Caco-2 (cell line): ENCODE measurements around the gene GCNA. TPM values are rescaled to one million over a fixed set of nuclear protein-coding genes. Genes with fewer than 3 reads are reported as not detected.

Experiments
- BruUV-seq: library from RNA; stranded (reverse); fragments of 400-500 nt; replicated peaks from 2 replicates; lab custom pipeline; 2021; lab: Mats Ljungman, UMichigan
- CTCF ChIA-PET: fragments of 300-600 bp; sonication (Branson Sonifier 250); formaldehyde crosslinking; loops from one replicate; lab custom pipeline; 2022; ENCODE audit warnings: antibody characterized with exemption; lab: Charles Lee
- POLR2A ChIA-PET: fragments of 300-600 bp; sonication (Branson Sonifier 250); formaldehyde crosslinking; loops from one replicate; lab custom pipeline; 2022; ENCODE audit warnings: antibody characterized with exemption; lab: Charles Lee
- DNase-seq, 2 experiments: peaks; one replicate each; pipeline versions ENCODE4 v3.0.0 to v3.0.0-alpha.2; 2020 to 2022
- H3K27me3 ChIP-seq: replicated peaks from 2 replicates; pipeline ENCODE4 v1.6.0; 2011; ENCODE audit warnings: low read length; ENCODE audit not compliant: control insufficient read depth, insufficient read depth
- H3K36me3 ChIP-seq: 2 replicates; pipeline ENCODE4 v1.5.1; 2011; ENCODE audit warnings: low read length; ENCODE audit not compliant: control insufficient read depth, insufficient read depth
- H3K4me1 ChIP-seq: fragments of 250-450 bp; sonication (Bioruptor Pico); 2 replicates; pipeline ENCODE4 v1.5.1; 2020; ENCODE audit warnings: mild to moderate bottlenecking
- H3K4me3 ChIP-seq: 2 replicates; pipeline ENCODE4 v1.5.1; 2011; ENCODE audit warnings: low read depth, mild to moderate bottlenecking, control low read depth, low read length
- H3K9me3 ChIP-seq: fragments of 250-450 bp; sonication (Bioruptor Pico); 2 replicates; pipeline ENCODE4 v1.5.1; 2020; ENCODE audit warnings: mild to moderate bottlenecking, moderate library complexity
- H3K27ac Mint-ChIP-seq: one replicate; pipeline ENCODE4 v1.8.0; 2022; ENCODE audit warnings: mixed read lengths; ENCODE audit not compliant: unreplicated experiment
- H3K27me3 Mint-ChIP-seq: one replicate; pipeline ENCODE4 v1.8.0; 2022; ENCODE audit warnings: mixed read lengths; ENCODE audit not compliant: insufficient read depth, unreplicated experiment
- H3K36me3 Mint-ChIP-seq: one replicate; pipeline ENCODE4 v1.8.0; 2022; ENCODE audit warnings: mild to moderate bottlenecking, mixed read lengths; ENCODE audit not compliant: insufficient read depth, unreplicated experiment
- H3K4me1 Mint-ChIP-seq: one replicate; pipeline ENCODE4 v1.8.0; 2022; ENCODE audit warnings: low read depth, mixed read lengths; ENCODE audit not compliant: unreplicated experiment
- H3K4me3 Mint-ChIP-seq: one replicate; pipeline ENCODE4 v1.8.0; 2022; ENCODE audit warnings: mild to moderate bottlenecking, moderate library complexity, mixed read lengths; ENCODE audit not compliant: unreplicated experiment
- H3K9me3 Mint-ChIP-seq: one replicate; pipeline ENCODE4 v1.8.0; 2022; ENCODE audit warnings: mixed read lengths; ENCODE audit not compliant: unreplicated experiment
- CTCF ChIP-seq, 2 experiments: fragments of 200-600 bp in 1 of 2; IDR thresholded peaks; 1 replicate in 1 of 2; 2 replicates in 1 of 2; pipeline versions ENCODE4 v1.5.1 to v1.8.0; 2011 to 2022; ENCODE audit warnings: antibody characterized with exemption in 1 of 2, control low read depth in 1 of 2, inconsistent platforms in 1 of 2, low read depth in 1 of 2, low read length in 1 of 2, mild to moderate bottlenecking in 1 of 2, moderate library complexity in 1 of 2; ENCODE audit not compliant: insufficient read depth in 1 of 2, severe bottlenecking in 1 of 2, unreplicated experiment in 1 of 2
- intact Hi-C: fragments of 100-400 bp; cut with micrococcal nuclease; formaldehyde crosslinking; loops from one replicate; pipeline ENCODE4 v1.10.0; 2022; ENCODE audit not compliant: unreplicated experiment
- total RNA-seq: library from RNA; stranded (reverse); gene quantifications from 2 replicates; pipeline ENCODE4 v1.2.3, GENCODE V29; 2022

Gene GCNA
- total RNA-seq, 1 experiment from 2014 or later = 2.8 TPM

GRCh38 chrX:71604796-71605568 lies 26.7 kb downstream of the GCNA start:
- no peak for DNase-seq
- Mint-ChIP-seq H3K27ac (no peak overlapping the region), H3K9me3 (no peaks in the 10 kb centered on the region), H3K4me1 (peaks cover 6% of the 10 kb centered on the region), H3K27me3 (no peaks in the 10 kb centered on the region), H3K4me3 (no peak overlapping the region), H3K36me3 (peaks cover 45% of the 10 kb centered on the region)
- H3K4me1 ChIP-seq = no peaks in the 10 kb centered on the region
- no TSS peak for BruUV-seq
- intact Hi-C loops = no loop called here
- TF ChIP-seq CTCF (IDR thresholded peaks at IDR 0.05; ENCODE audit: insufficient read depth in 1 of 2, low read depth in 1 of 2, low read length in 1 of 2, severe bottlenecking in 1 of 2, unreplicated experiment in 1 of 2) = no peak
- no peaks in the 10 kb centered on the region for H3K27me3 ChIP-seq
- CTCF ChIA-PET = interaction anchor here (0.6 kb wide), 1 partner anchor 57 kb away, joined by 3 read pairs; no protein-coding TSS in a partner anchor
- POLR2A ChIA-PET = no interaction called here
- H3K4me3 ChIP-seq = no peak overlapping the region
- H3K9me3 ChIP-seq = no peaks in the 10 kb centered on the region
- H3K36me3 ChIP-seq = no peaks in the 10 kb centered on the region; the same call in 1 of the 2 replicates

GRCh38 chrX:71606536-71607216 lies 28.4 kb downstream of the GCNA start:
- no peak overlapping the region for H3K27ac Mint-ChIP-seq
- peaks cover 53% of the 10 kb centered on the region for H3K36me3 Mint-ChIP-seq
- no peaks in the 10 kb centered on the region for H3K9me3 Mint-ChIP-seq
- no peaks in the 10 kb centered on the region for H3K4me1 ChIP-seq
- no peak overlapping the region for H3K4me3 Mint-ChIP-seq
- no peaks in the 10 kb centered on the region for H3K9me3 ChIP-seq
- no peaks in the 10 kb centered on the region for H3K27me3 Mint-ChIP-seq
- H3K4me1 Mint-ChIP-seq = peaks cover 6% of the 10 kb centered on the region
- DNase-seq = no peak
- intact Hi-C loops = no loop called here
- no peak for TF ChIP-seq CTCF (IDR thresholded peaks at IDR 0.05; ENCODE audit: insufficient read depth in 1 of 2, low read depth in 1 of 2, low read length in 1 of 2, severe bottlenecking in 1 of 2, unreplicated experiment in 1 of 2)
- ChIA-PET CTCF (no interaction called here), POLR2A (no interaction called here)
- no peaks in the 10 kb centered on the region; the same call in 1 of the 2 replicates for H3K36me3 ChIP-seq
- no peaks in the 10 kb centered on the region for H3K27me3 ChIP-seq
- no peak overlapping the region for H3K4me3 ChIP-seq
- no TSS peak for BruUV-seq

DNA sequence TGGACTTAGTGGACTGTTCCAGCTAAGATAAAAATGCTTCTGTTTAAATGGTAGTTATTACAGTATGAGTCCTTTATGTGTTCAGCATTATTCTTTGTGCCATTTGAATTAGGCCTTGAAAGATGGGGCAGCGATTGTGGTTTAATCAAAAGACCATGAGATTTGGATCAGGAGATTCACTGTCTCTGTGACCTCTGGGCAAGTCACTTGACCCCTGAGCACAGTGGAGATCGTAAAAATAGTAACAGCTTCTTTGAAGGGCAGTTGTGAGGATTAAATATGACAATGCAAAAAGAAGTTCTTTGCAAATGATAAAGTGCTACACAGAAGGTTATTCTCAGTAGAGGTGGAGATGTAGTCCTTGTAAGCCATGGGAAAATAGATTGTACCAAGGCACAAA lies 29.3 kb downstream of the GCNA start:
- Mint-ChIP-seq H3K4me1 (peaks cover 6% of the 10 kb centered on the region), H3K27me3 (no peaks in the 10 kb centered on the region), H3K9me3 (no peaks in the 10 kb centered on the region), H3K36me3 (peaks cover 52% of the 10 kb centered on the region), H3K4me3 (no peak overlapping the region), H3K27ac (no peak overlapping the region)
- Histone ChIP-seq H3K36me3 (no peaks in the 10 kb centered on the region; the same call in 1 of the 2 replicates), H3K9me3 (no peaks in the 10 kb centered on the region), H3K4me1 (no peaks in the 10 kb centered on the region), H3K27me3 (no peaks in the 10 kb centered on the region), H3K4me3 (no peak overlapping the region)
- POLR2A ChIA-PET = no interaction called here
- no peak for DNase-seq
- no peak for TF ChIP-seq CTCF (IDR thresholded peaks at IDR 0.05; ENCODE audit: insufficient read depth in 1 of 2, low read depth in 1 of 2, low read length in 1 of 2, severe bottlenecking in 1 of 2, unreplicated experiment in 1 of 2)
- no TSS peak for BruUV-seq
- intact Hi-C loops = no loop called here
- CTCF ChIA-PET = no interaction called here
